ENCODE data around the gene SLC4A1. TPM values are rescaled to one million over a fixed set of nuclear protein-coding genes. Genes with fewer than 3 reads are reported as not detected.
A peak's percentile ranks its signal among the peaks of the same experiment; 100 is the strongest.

The SLC4A1 gene
- total RNA-seq, 4 donors from 2014 or later, result 0.11 to 0.20 TPM; not detected in 2

DNA sequence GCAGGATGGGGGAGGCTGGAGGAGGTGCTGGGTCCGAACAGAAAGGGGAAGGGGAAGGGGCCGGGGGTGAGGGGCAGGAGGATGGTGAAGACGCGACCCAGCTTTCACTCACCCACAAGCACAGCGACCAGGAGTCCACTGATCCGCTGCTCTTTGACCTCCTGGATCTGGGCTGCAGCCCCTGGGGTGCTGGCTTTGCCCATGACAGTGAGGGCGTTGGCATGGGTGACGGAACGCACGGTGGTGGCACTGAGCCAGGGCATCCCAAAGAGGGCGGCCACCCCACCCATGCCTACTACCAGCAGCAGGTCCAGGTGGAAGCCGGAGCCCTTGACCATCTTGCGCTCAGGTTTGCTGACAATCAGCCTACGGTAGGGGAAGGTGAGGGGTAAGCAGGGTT is 14.9 kb downstream of the SLC4A1 start:
- intact Hi-C loops (cut with DNase I; ENCODE audit: low total_unique reads) (no loop called here), in situ Hi-C loops (cut with MboI; ENCODE audit: low sequenced_read_pairs in 4 of 4) (no loop called here)
- no peak overlapping the region for H3K27ac ChIP-seq
- H3K9me3 ChIP-seq, result no peaks in the 10 kb centered on the region
- DNase-seq (no peak), ATAC-seq (no peak)
- no peak overlapping the region for H3K4me3 ChIP-seq
- no peaks in the 10 kb centered on the region for H3K36me3 ChIP-seq
- TF ChIP-seq, protein P1, sequence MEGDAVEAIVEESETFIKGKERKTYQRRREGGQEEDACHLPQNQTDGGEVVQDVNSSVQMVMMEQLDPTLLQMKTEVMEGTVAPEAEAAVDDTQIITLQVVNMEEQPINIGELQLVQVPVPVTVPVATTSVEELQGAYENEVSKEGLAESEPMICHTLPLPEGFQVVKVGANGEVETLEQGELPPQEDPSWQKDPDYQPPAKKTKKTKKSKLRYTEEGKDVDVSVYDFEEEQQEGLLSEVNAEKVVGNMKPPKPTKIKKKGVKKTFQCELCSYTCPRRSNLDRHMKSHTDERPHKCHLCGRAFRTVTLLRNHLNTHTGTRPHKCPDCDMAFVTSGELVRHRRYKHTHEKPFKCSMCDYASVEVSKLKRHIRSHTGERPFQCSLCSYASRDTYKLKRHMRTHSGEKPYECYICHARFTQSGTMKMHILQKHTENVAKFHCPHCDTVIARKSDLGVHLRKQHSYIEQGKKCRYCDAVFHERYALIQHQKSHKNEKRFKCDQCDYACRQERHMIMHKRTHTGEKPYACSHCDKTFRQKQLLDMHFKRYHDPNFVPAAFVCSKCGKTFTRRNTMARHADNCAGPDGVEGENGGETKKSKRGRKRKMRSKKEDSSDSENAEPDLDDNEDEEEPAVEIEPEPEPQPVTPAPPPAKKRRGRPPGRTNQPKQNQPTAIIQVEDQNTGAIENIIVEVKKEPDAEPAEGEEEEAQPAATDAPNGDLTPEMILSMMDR (IDR thresholded peaks at IDR 0.05 in 4 of 5, conservative IDR thresholded peaks at IDR 0.05 in 1 of 5), result no peak
- no peak for TF ChIP-seq POLR2A (IDR thresholded peaks at IDR 0.05)
- no peaks in the 10 kb centered on the region for H3K27me3 ChIP-seq
- H3K4me1 ChIP-seq, result peaks cover 0 to 5% of the 10 kb centered on the region in 2 donors

DNA sequence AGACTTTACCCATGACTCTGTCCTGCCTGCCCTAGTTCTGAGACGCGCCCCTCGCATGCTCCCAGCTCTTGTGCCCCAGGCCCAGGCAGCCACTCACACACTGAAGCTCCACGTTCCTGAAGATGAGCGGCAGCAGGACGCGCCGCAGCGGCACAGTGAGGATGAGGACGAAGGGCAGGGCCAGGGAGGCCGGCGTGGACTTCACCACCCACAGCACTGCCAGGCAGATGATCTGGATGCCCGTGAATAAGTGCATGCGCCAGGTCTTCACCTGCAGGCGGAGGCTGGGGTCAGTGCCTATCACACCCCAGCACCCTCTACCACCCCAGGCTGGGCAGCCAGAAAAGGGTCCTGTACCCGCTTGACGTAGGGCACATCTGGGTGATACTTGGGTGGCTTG is 16.9 kb downstream of the SLC4A1 start:
- no peaks in the 10 kb centered on the region for H3K36me3 ChIP-seq
- no peak for ATAC-seq
- intact Hi-C loops (cut with DNase I; ENCODE audit: low total_unique reads) (no loop called here), in situ Hi-C loops (cut with MboI; ENCODE audit: low sequenced_read_pairs in 4 of 4) (no loop called here)
- TF ChIP-seq, protein P1 (IDR thresholded peaks at IDR 0.05 in 4 of 5, conservative IDR thresholded peaks at IDR 0.05 in 1 of 5), result no peak
- no peak for TF ChIP-seq POLR2A (IDR thresholded peaks at IDR 0.05)
- H3K4me1 ChIP-seq, result peaks cover 15 to 23% of the 10 kb centered on the region in 2 donors
- H3K27me3 ChIP-seq, result no peaks in the 10 kb centered on the region
- no peak for DNase-seq
- H3K27ac ChIP-seq, result no peak overlapping the region
- no peak overlapping the region for H3K4me3 ChIP-seq
- no peaks in the 10 kb centered on the region for H3K9me3 ChIP-seq

DNA sequence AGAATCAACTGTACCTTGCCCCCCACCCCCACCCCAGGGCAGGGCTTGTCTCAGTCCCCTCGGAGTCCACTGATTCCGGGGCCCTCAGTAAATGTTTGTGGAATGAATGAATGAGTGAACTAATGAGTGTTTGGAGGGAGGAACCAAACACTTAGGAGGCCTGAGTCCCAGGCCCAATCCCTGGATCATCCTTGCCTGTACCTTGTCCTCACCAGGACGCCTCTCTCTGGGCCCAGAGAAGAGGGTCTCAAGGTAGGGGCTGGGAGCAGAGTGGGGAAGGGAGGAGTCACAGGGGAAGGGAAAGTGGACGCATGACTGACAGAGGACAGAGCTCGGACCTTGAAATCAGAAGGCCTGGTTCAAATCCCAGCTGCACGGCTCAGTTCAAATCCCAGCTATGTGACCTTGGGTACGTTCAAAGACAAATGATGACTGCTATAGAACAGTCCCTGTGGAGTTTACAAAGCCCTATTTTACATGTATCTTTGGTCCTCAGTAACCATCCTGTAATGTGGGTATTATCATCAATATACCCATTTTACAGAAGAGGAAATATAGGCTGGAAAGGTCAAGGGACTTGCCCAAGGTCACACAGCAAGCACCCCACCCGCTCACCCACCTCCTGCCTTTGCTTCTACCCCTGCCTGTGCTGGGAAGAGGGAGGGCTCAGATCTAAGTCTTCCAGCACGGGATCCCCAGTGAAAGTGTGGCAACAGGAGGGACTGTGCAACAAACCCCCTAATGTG is 18.3 kb downstream of the SLC4A1 start:
- H3K27me3 ChIP-seq, result no peaks in the 10 kb centered on the region
- ATAC-seq (no peak), DNase-seq (no peak)
- no peak overlapping the region for H3K27ac ChIP-seq
- peaks cover 22 to 28% of the 10 kb centered on the region in 2 donors for H3K4me1 ChIP-seq
- TF ChIP-seq, protein P1 (IDR thresholded peaks at IDR 0.05 in 4 of 5, conservative IDR thresholded peaks at IDR 0.05 in 1 of 5), result no peak
- no peak for TF ChIP-seq POLR2A (IDR thresholded peaks at IDR 0.05)
- no peaks in the 10 kb centered on the region for H3K36me3 ChIP-seq
- no peak overlapping the region for H3K4me3 ChIP-seq
- intact Hi-C loops (cut with DNase I; ENCODE audit: low total_unique reads), result no loop called here
- no peaks in the 10 kb centered on the region for H3K9me3 ChIP-seq
- in situ Hi-C loops (cut with MboI; ENCODE audit: low sequenced_read_pairs in 4 of 4), result loop anchor here in 1 of 4 donors (25.0 kb wide), 1 partner anchor 263 kb away; the partner anchor contains the start of gene GPATCH8

DNA sequence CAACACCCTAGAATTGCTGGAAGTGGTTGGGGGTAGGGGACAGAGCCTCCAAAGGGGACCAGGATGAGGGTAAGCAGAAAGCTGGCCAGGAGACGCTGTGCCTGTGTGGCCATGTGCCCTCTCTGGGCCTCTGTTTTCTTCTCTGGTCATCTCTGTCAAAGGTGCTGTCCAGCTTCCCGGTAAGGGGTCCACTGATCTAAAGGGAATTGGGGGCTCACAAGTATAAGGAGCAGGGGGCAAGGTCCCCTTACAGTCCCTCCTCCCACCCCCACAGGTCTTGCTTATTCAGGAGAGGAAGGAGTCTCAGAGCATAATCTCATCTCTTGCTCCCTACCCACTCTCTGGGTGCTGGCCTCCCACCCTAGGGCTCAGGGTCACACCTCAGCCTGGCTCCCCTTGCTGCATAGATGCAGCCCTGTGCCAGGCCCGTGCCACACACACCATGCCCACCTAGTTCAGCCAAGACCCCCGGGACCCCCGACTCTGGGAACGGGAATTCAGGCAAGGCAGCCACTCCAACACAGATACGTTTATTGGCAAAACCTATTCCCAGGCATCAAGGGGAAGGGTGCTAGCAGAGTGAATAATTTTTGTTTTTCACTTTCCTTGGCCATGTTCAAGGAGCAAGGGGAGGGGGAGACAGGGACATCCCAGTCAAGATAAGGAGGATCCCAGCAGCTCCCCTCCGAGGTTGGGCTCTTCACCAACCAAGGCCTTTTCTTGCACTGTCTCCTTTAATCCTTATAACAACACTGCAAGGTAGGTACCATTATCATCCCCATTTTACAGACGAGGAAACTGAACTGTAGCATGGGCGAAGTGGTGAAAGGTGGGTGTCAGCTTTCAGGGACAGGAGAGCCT is 19.8 kb downstream of the SLC4A1 start:
- ATAC-seq, result peak in 1 of 2 donors; percentile 23
- intact Hi-C loops (cut with DNase I; ENCODE audit: low total_unique reads), result no loop called here

More for the DNA sequence above, 19.8 kb downstream of the SLC4A1 start:
- Histone ChIP-seq H3K27me3 (no peaks in the 10 kb centered on the region), H3K4me1 (peaks cover 22 to 28% of the 10 kb centered on the region in 2 donors), H3K36me3 (no peaks in the 10 kb centered on the region), H3K27ac (peak overlapping the region in 2 of 4 donors; percentile 61), H3K9me3 (no peaks in the 10 kb centered on the region), H3K4me3 (no peak overlapping the region)
- in situ Hi-C loops (cut with MboI; ENCODE audit: low sequenced_read_pairs in 4 of 4), result loop anchor here in 1 of 4 donors (25.0 kb wide), 1 partner anchor 264 kb away; the partner anchor contains the start of gene GPATCH8
- DNase-seq, result no peak
- TF ChIP-seq POLR2A (IDR thresholded peaks at IDR 0.05), result no peak
- TF ChIP-seq, protein P1 (IDR thresholded peaks at IDR 0.05 in 4 of 5, conservative IDR thresholded peaks at IDR 0.05 in 1 of 5), result no peak
